GM18858 (cell line): ENCODE results near the gene NUCKS1.

Source experiments
- ATAC-seq: cut with Tn5 transposase; IDR thresholded peaks from one replicate; pipeline ENCODE4 v1.9.1; 2021; ENCODE audit not compliant: unreplicated experiment

NUCKS1 gene

DNA sequence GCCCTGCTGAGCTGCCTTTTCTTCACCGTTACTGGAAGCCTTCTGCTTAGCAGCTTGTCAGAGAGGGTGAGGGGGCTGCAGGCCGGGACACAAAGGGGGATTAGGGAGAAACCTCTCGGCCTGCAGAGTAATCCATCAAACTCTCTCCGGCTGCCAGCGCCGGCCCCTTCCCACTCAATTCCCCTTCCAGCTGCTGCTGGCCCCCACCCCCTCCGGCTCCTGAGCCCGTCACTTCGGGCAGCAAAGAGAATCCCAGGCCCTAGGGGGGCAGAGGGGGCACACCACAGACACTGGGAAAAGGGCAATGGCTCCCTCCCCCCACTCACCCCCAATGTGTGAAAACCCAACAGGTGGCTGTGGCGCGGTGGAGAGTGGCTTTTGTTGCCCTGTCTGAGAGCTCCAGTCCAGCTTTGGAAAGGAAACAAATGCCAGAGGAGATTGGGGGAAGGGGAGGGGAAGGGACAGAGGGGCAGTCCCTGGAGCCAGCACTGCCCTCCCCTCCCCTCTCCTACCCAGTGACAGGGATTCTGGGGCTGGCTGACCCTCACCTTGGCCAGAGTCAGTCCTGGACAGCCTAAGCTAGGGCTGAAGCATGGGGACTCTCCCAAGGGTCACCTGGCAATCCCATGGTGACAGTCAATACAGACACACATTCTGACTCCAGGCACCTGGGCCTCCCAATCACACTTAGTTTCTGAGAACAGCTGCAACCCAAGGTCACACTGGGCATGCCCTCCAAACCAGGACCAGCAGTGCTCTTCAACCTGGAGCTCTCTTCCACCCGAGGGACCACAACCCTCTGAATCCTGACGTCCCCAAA is 79.2 kb downstream of the NUCKS1 start:
- no peak for ATAC-seq

DNA sequence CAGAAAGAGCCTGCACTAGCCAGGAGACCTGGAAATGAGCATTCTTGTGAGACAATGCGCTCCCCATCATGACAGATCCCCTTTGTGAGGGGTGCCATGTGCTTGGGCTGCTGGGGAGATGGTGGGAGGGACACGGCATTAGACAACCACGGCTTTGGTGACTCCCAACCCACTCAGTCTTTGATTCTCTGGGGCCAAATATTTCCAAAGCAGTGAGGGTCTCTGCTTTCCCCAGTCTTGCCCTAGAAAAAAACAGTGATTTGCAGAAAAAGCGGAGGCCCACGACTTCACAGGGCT is 79.9 kb downstream of the NUCKS1 start:
- ATAC-seq, result no peak

DNA sequence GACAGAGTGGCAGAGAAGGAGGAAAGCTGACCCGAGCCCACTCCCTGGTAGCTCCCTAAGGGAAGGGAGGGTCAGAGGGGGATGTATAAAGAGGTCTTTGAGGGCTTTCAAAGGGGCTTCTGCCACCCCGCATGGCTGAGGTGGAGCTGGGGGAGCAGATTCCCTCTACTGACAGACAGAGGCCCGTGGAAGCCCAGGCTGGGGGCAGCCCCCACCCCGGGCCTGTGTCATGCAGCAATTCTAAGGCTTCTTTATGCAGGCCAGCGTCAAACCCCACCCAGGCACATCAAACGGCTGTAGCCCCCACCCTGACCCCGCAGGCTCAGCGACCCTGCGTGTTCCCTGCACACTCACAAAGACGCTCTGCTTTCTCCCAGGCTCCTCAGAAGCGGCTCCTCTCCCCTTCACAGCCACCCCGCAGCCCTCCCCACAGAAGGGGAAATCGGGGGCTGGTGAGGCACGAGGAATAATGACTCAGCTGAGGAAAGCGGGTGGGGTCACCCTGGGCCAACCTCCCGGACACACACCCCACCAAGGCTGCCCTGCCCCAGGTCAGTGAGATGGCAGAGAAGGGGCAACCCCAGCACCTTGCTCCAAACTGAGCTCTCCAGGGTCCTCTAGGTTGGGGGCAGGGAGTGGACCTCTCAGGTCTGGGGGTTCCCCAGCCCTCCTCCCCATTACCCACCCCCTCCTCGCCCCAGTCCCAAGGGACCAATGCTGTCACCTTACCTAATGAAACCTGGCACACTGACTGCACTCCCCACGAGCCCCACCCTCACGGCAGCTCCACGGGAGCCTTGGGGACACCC is 80.4 kb downstream of the NUCKS1 start:
- ATAC-seq, result no peak

DNA sequence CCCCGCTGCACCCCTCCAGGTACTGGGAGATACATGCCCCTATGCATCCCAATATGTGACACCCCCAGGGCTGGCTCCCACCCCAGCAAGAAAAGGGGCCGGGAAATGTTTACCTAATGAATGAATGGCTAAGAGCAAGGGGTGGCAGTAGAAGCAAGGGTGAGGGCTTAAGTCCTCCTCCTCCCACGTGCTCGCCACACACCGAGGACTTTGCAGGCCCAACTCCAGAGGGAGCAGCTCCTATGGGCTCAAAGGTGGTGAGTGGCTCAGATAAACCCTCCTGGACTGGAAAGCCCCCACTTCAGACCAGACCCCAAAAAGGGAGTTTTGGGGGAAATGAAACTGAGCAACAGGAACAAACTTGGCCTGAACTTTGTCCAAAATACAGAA is 81.0 kb downstream of the NUCKS1 start:
- no peak for ATAC-seq

DNA sequence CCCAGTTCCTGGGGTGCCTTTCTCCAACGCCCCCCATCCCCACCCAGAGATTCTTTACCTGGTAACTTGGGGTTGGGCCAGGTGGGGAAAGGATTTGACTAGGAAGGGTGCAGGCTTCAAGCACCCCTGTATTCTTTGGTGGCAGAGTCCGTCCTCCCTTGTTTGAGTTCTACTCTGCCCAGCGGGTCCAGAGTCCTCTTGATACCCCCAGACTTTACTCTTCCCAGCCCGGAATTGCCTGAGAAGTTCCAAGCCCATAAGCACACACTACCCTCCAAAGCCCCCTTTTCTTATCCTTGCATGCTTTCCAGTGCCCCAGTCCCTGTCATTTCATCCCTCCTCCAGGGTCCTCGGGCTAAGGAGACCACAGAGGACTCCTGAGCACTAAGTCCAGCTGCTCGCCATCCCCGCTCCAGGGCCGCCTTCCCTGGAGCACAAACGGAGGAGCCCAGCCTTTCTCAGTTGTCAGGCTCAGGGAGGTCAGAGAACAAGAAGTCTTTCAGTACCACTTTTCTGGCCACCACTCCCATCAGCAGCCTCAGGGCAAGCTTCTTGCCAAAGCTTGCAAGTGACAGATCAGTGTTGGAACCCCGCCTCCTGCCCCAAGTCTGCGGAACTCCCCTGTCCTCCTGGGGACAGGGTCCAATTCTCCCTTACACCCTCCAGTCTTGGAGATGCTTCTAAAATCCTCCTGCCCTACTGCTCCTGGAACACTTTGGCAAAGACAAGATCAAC is 81.9 kb downstream of the NUCKS1 start:
- ATAC-seq, result no peak

DNA sequence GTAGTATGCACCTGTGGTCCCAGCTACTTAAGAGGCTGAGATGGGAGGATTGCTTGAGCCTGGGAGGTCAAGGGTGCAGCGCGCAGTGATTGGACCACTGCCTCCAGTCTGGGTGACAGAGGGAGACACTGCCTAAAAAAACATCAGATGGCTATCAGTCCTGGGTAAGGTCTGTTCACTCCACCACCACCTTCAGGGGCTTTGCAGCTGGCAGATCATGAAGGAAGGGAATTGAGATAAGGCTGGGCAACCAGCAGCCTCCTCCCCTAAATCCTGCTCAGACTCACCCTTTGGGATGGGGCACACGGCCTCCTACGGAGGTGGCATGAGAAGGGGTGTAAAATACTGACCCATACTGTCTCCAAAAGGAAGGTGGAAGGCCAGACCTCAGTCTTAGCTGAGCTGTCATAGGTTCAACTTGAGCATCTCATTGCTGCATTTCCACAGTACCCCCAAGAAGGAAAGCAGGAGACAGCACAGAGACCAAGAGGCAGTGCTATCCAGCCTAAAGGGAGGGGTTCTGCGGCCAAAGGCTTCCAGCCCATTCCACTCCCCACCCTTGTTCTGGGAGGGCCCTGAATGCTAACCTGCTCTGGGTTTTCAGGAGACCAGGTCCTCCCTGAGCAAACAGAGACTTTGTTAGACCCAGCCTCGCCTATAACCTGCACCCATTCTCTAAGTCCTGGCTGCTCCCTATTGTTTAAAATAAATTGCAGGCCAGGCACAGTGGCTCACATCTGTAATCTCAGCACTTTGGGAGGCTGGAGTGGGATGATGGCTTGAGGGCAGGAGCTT is 83.4 kb downstream of the NUCKS1 start:
- no peak for ATAC-seq

DNA sequence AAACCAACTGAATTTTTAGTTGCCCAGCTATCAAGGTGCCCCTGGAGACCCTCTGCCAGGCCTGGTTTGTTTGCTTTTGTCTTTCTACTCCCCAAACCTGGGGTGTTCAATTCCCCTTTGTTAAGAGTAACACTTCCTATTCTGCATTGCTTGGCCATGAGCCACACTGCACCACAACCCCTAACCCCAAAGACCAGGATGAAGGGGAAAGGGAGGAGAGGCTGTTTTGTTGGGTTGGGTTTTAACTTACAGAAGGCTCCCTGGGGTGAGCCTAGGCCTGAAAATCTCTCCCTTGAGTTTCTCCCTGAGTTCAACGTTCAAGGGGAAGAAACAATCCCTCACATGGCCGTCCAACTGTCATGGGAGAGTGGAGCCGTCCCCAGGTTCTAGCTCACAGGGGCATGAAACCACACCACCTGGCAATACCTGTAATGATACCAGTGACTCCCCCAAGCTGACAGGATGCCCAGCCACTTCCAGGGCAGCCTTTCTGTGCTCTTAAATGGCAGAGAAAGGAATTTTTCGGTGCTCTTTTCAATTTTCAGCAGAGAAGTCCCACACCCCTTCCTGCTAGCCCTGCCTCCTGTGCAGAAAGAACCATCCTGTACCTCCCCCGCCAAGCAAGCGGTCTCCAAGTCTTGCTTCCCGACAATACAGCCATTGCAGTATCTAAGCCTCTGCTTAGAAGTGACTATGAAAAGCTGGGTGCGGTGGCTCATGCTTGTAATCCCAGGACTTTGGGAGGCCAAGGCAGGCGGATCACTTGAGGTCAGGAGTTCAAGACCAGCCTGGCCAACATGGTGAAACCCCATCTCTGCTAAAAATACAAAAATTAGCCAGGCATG is 84.6 kb downstream of the NUCKS1 start:
- no peak for ATAC-seq

DNA sequence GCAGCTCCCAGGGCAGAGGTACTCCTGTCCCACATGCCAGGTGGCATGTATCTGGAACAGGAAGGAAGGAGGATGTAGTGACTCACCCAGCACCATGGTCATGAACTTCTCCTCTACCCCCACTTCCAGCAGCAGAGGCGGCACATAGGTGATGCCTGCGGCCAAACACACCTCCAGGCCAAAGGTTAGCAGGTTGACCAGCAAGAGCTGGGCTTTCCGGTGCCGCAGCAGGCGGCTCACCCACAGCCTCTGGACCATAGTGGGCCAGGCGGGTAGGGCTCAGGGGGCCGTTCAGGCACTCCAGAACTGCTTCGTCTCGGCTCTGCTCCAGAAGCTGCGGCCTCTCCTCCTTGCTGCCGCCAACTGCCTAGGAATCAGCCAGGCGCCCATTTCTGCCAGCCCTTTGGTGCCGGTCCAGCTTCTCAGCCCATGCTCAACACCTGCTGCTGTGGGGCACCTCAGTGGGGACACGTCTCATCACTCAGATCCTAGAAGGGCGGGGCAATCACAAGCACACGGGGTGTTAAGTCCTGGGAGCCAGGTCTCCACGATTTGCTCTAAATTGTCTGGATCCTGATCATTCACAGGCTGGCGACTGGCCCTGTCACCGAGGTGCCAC is 85.5 kb downstream of the NUCKS1 start:
- no peak for ATAC-seq

DNA sequence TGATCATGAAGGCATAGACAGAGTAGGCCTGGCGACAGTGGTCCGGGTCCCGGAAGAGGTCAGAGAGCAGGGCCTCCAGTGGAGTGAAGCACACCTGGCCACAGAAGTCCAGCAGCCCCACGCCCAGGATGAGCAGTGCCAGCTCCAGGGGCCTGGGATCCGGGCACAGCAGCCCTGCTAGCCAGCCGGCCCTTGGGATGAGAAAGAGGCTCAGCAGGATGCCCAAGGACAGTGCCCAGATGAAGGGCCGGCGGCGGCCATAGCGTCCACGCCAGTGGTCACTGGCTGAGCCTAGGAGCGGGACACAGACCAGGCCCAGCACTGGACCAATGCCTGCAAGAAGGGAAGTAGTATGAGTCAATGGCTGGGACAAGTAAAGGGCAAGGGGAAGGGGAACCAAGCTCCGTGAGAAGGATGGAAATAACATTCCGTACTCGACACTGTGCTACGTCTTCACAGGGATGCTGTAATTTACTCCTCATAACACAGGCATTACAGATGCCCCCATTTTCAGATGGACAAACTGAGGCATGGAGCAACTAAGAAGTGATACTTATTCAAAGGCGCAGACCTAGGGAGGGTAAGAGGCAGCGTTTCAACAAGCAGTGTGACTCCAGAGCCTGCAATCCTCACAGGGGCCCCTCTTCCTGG is 86.6 kb downstream of the NUCKS1 start:
- ATAC-seq, result no peak
